NCI-H2107 (cell line): ENCODE measurements around the gene EPHA10.
"Not testable (repeated sequence)": the region's sequence is repeated elsewhere in the genome, so short reads cannot be mapped to it uniquely, and the experiment has no call there.

ENCODE experiments used
- DNase-seq: peaks from one replicate; lab custom pipeline; 2025; lab: John Stamatoyannopoulos, UW

Gene EPHA10

GRCh38 chr1:37716321-37716720 is 48.6 kb downstream of the EPHA10 start:
- no peak for DNase-seq

- DNase-seq = no peak
These were observed 50.2 kb downstream of the EPHA10 start for GRCh38 chr1:37714689-37715088.

- no peak for DNase-seq
These were observed 50.7 kb downstream of the EPHA10 start for GRCh38 chr1:37714226-37714625.

GRCh38 chr1:37708471-37708870 is 56.4 kb downstream of the EPHA10 start:
- no peak for DNase-seq

GRCh38 chr1:37705399-37705798 is 59.5 kb downstream of the EPHA10 start:
- no peak for DNase-seq

GRCh38 chr1:37704966-37705365 is 60.0 kb downstream of the EPHA10 start:
- no peak for DNase-seq

GRCh38 chr1:37703061-37703460 is 61.9 kb downstream of the EPHA10 start:
- no peak for DNase-seq

- DNase-seq = no peak
These were observed 63.9 kb downstream of the EPHA10 start for GRCh38 chr1:37701051-37701450.

- DNase-seq = no peak
These were observed 65.8 kb downstream of the EPHA10 start for GRCh38 chr1:37699147-37699546.

GRCh38 chr1:37697737-37698136 is 67.2 kb downstream of the EPHA10 start:
- no peak for DNase-seq

- no peak for DNase-seq
These were observed 67.8 kb downstream of the EPHA10 start for GRCh38 chr1:37697090-37697489.

- no peak for DNase-seq
These were observed 72.1 kb downstream of the EPHA10 start for GRCh38 chr1:37692834-37693175.

- DNase-seq = peak; percentile 93
These were observed 72.7 kb downstream of the EPHA10 start, which contains the start of gene CDCA8 for GRCh38 chr1:37692078-37692833. Gene CDCA8, plus strand, starts transcription at chr1:37692516. Its CDS starts 175 bp downstream, at chr1:37692691.

GRCh38 chr1:37691497-37692077 is 73.3 kb downstream of the EPHA10 start:
- DNase-seq = peak; percentile 36

GRCh38 chr1:37688926-37689325 is 76.0 kb downstream of the EPHA10 start:
- DNase-seq = no peak

- not testable (repeated sequence) for DNase-seq
These were observed 77.2 kb downstream of the EPHA10 start for GRCh38 chr1:37687764-37688163.

GRCh38 chr1:37685722-37686121 is 79.2 kb downstream of the EPHA10 start:
- no peak for DNase-seq

GRCh38 chr1:37684182-37684581 is 80.7 kb downstream of the EPHA10 start:
- not testable (repeated sequence) for DNase-seq

GRCh38 chr1:37682334-37682987 is 82.5 kb downstream of the EPHA10 start:
- DNase-seq = peak; percentile 67

- no peak for DNase-seq
These were observed 84.0 kb downstream of the EPHA10 start for GRCh38 chr1:37680933-37681332.

- no peak for DNase-seq
These were observed 87.1 kb downstream of the EPHA10 start for GRCh38 chr1:37677808-37678207.

- DNase-seq = no peak
These were observed 87.8 kb downstream of the EPHA10 start for GRCh38 chr1:37677143-37677439.
